BLaER1 (cell line): ENCODE measurements around the gene SCRN1.

Experiments used
- H3K27ac ChIP-seq: shearing (Covaris generic); formaldehyde crosslinking; 2 replicates; pipeline ENCODE4 v1.8.1; 2022
- H3K27me3 ChIP-seq: shearing (Covaris generic); formaldehyde crosslinking; 2 replicates; pipeline ENCODE4 v1.8.1; 2022
- H3K36me3 ChIP-seq: shearing (Covaris generic); formaldehyde crosslinking; 2 replicates; pipeline ENCODE4 v1.8.1; 2022
- H3K4me1 ChIP-seq: shearing (Covaris generic); formaldehyde crosslinking; 2 replicates; pipeline ENCODE4 v1.8.1; 2022
- H3K4me2 ChIP-seq: shearing (Covaris generic); formaldehyde crosslinking; 2 replicates; pipeline ENCODE4 v1.8.1; 2022
- H3K4me3 ChIP-seq: shearing (Covaris generic); formaldehyde crosslinking; 2 replicates; pipeline ENCODE4 v1.8.1; 2022
- H3K9ac ChIP-seq: shearing (Covaris generic); formaldehyde crosslinking; 2 replicates; pipeline ENCODE4 v1.8.1; 2022
- H3K9me3 ChIP-seq: shearing (Covaris generic); formaldehyde crosslinking; 2 replicates; pipeline ENCODE4 v1.8.1; 2022
- H4K20me1 ChIP-seq: shearing (Covaris generic); formaldehyde crosslinking; 2 replicates; pipeline ENCODE4 v1.8.1; 2022
- Cebpa-rat ChIP-seq: shearing (Covaris generic); IDR thresholded peaks from 2 replicates; pipeline ENCODE4 v1.8.1; 2022

Gene SCRN1

GRCh38 chr7:29886827-29887226 is 102.8 kb downstream of the SCRN1 start:
- Histone ChIP-seq H3K27ac (no peak overlapping the region), H3K9me3 (no peaks in the 10 kb centered on the region), H3K36me3 (no peaks in the 10 kb centered on the region), H3K4me2 (no peak overlapping the region), H3K9ac (no peak overlapping the region), H3K27me3 (peaks cover 18% of the 10 kb centered on the region), H3K4me1 (no peaks in the 10 kb centered on the region), H3K4me3 (no peak overlapping the region), H4K20me1 (no peaks in the 10 kb centered on the region)
- no peak for TF ChIP-seq Cebpa-rat

- no peak for TF ChIP-seq Cebpa-rat
- Histone ChIP-seq H3K9me3 (no peaks in the 10 kb centered on the region), H3K4me2 (no peak overlapping the region), H3K27ac (no peak overlapping the region), H3K27me3 (peaks cover 18% of the 10 kb centered on the region), H3K4me1 (no peaks in the 10 kb centered on the region), H3K4me3 (no peak overlapping the region), H4K20me1 (no peaks in the 10 kb centered on the region), H3K9ac (no peak overlapping the region), H3K36me3 (no peaks in the 10 kb centered on the region)
Observed at GRCh38 chr7:29885626-29886025, 104.0 kb downstream of the SCRN1 start.

GRCh38 chr7:29884399-29885272 is 105.0 kb downstream of the SCRN1 start:
- Histone ChIP-seq H4K20me1 (no peaks in the 10 kb centered on the region), H3K36me3 (no peaks in the 10 kb centered on the region), H3K27ac (no peak overlapping the region), H3K4me3 (no peak overlapping the region), H3K27me3 (peaks cover 18% of the 10 kb centered on the region), H3K4me1 (no peaks in the 10 kb centered on the region), H3K4me2 (no peak overlapping the region), H3K9ac (no peak overlapping the region), H3K9me3 (no peaks in the 10 kb centered on the region)
- TF ChIP-seq Cebpa-rat = no peak

GRCh38 chr7:29883462-29884398 is 105.9 kb downstream of the SCRN1 start:
- Histone ChIP-seq H3K4me3 (no peak overlapping the region), H3K27ac (no peak overlapping the region), H3K4me1 (no peaks in the 10 kb centered on the region), H3K27me3 (peaks cover 18% of the 10 kb centered on the region), H4K20me1 (no peaks in the 10 kb centered on the region), H3K9me3 (no peaks in the 10 kb centered on the region), H3K36me3 (no peaks in the 10 kb centered on the region), H3K9ac (no peak overlapping the region), H3K4me2 (no peak overlapping the region)
- TF ChIP-seq Cebpa-rat = no peak

GRCh38 chr7:29882481-29882880 is 107.1 kb downstream of the SCRN1 start:
- Histone ChIP-seq H3K4me2 (no peak overlapping the region), H3K27ac (no peak overlapping the region), H3K27me3 (peaks cover 18% of the 10 kb centered on the region), H3K9ac (no peak overlapping the region), H3K4me3 (no peak overlapping the region), H3K9me3 (no peaks in the 10 kb centered on the region), H3K4me1 (no peaks in the 10 kb centered on the region), H4K20me1 (no peaks in the 10 kb centered on the region), H3K36me3 (no peaks in the 10 kb centered on the region)
- no peak for TF ChIP-seq Cebpa-rat

- Histone ChIP-seq H3K9me3 (no peaks in the 10 kb centered on the region), H3K27ac (no peak overlapping the region), H3K36me3 (no peaks in the 10 kb centered on the region), H4K20me1 (no peaks in the 10 kb centered on the region), H3K4me1 (no peaks in the 10 kb centered on the region), H3K4me2 (no peak overlapping the region), H3K9ac (no peak overlapping the region), H3K4me3 (no peak overlapping the region), H3K27me3 (peaks cover 18% of the 10 kb centered on the region)
- TF ChIP-seq Cebpa-rat = no peak
Observed at GRCh38 chr7:29881724-29882123, 107.9 kb downstream of the SCRN1 start.

- Histone ChIP-seq H3K4me2 (no peak overlapping the region), H3K4me1 (no peaks in the 10 kb centered on the region), H3K36me3 (no peaks in the 10 kb centered on the region), H4K20me1 (no peaks in the 10 kb centered on the region), H3K9ac (no peak overlapping the region), H3K27me3 (peaks cover 11% of the 10 kb centered on the region), H3K4me3 (no peak overlapping the region), H3K9me3 (no peaks in the 10 kb centered on the region), H3K27ac (no peak overlapping the region)
- TF ChIP-seq Cebpa-rat = no peak
Observed at GRCh38 chr7:29879609-29880008, 110.0 kb downstream of the SCRN1 start.

GRCh38 chr7:29878081-29878688 is 111.4 kb downstream of the SCRN1 start:
- no peaks in the 10 kb centered on the region for H3K4me1 ChIP-seq
- H3K27me3 ChIP-seq = peaks cover under 1% of the 10 kb centered on the region; the same call in 1 of the 2 replicates
- no peak overlapping the region for H3K4me3 ChIP-seq
- H3K4me2 ChIP-seq = no peak overlapping the region
- no peaks in the 10 kb centered on the region for H3K9me3 ChIP-seq
- no peaks in the 10 kb centered on the region for H4K20me1 ChIP-seq
- H3K36me3 ChIP-seq = no peaks in the 10 kb centered on the region
- no peak overlapping the region for H3K27ac ChIP-seq
- H3K9ac ChIP-seq = no peak overlapping the region
- TF ChIP-seq Cebpa-rat = no peak

GRCh38 chr7:29877196-29877595 is 112.4 kb downstream of the SCRN1 start:
- H3K36me3 ChIP-seq = no peaks in the 10 kb centered on the region
- H3K4me2 ChIP-seq = no peak overlapping the region
- no peak overlapping the region for H3K4me3 ChIP-seq
- H4K20me1 ChIP-seq = no peaks in the 10 kb centered on the region
- H3K4me1 ChIP-seq = no peaks in the 10 kb centered on the region
- no peak for TF ChIP-seq Cebpa-rat
- no peaks in the 10 kb centered on the region for H3K9me3 ChIP-seq
- H3K27ac ChIP-seq = no peak overlapping the region
- no peaks in the 10 kb centered on the region for H3K27me3 ChIP-seq
- no peak overlapping the region for H3K9ac ChIP-seq
